Liver (tissue), 9 donors: ENCODE results near the gene CPLX4. TPM values are rescaled to one million over a fixed set of nuclear protein-coding genes. Genes with fewer than 3 reads are reported as not detected.

Source experiments
- DNase-seq: peaks from one replicate; pipeline ENCODE4 v3.0.0-alpha.2; 2017; ENCODE audit warnings: low spot score
- H3K27ac ChIP-seq, 2 donors: one replicate each; pipeline ENCODE4 v1.7.0; 2013; ENCODE audit warnings: inconsistent platforms in 2 of 2, low read length in 2 of 2, control low read depth in 1 of 2, low read depth in 1 of 2, mild to moderate bottlenecking in 1 of 2
- H3K27me3 ChIP-seq, 4 donors: one replicate each; pipeline versions ENCODE4 v1.6.1 to v1.7.0; 2013; ENCODE audit warnings: low read length in 3 of 4, inconsistent platforms in 1 of 4, mild to moderate bottlenecking in 1 of 4, moderate library complexity in 1 of 4; ENCODE audit not compliant: control insufficient read depth in 4 of 4, insufficient read depth in 4 of 4
- H3K36me3 ChIP-seq, 4 donors: one replicate each; pipeline versions ENCODE4 v1.6.1 to v1.7.0; 2013; ENCODE audit warnings: low read length in 3 of 4, mild to moderate bottlenecking in 3 of 4, low read depth in 1 of 4, moderate library complexity in 1 of 4; ENCODE audit not compliant: control insufficient read depth in 4 of 4, insufficient read depth in 3 of 4
- H3K4me1 ChIP-seq, 4 donors: one replicate each; pipeline versions ENCODE4 v1.6.1 to v1.7.0; 2013; ENCODE audit warnings: low read length in 3 of 4, mild to moderate bottlenecking in 3 of 4, moderate library complexity in 1 of 4; ENCODE audit not compliant: control insufficient read depth in 4 of 4, insufficient read depth in 4 of 4
- H3K4me3 ChIP-seq, 3 donors: one replicate each; pipeline versions ENCODE4 v1.6.1 to v1.7.0; 2013; ENCODE audit warnings: low read length in 3 of 3, control low read depth in 1 of 3, low read depth in 1 of 3, mild to moderate bottlenecking in 1 of 3
- H3K9ac ChIP-seq, 2 donors: one replicate each; pipeline ENCODE4 v1.7.0; 2013; ENCODE audit warnings: low read length in 2 of 2, mild to moderate bottlenecking in 2 of 2, moderate library complexity in 2 of 2, control low read depth in 1 of 2, low read depth in 1 of 2
- H3K9me3 ChIP-seq, 4 donors: one replicate each; pipeline versions ENCODE4 v1.6.1 to v1.7.0; 2013; ENCODE audit warnings: low read length in 3 of 4; ENCODE audit not compliant: control insufficient read depth in 4 of 4
- ATF3 ChIP-seq: IDR thresholded peaks from 2 replicates; pipeline ENCODE4 v1.6.1; 2016; ENCODE audit warnings: antibody characterized with exemption
- FOXA1 ChIP-seq: IDR thresholded peaks from 2 replicates; pipeline ENCODE4 v1.6.1; 2016; ENCODE audit warnings: antibody characterized with exemption
- FOXA2 ChIP-seq: IDR thresholded peaks from 2 replicates; pipeline ENCODE4 v1.6.1; 2016; ENCODE audit warnings: antibody characterized with exemption
- GABPA ChIP-seq, 2 donors: IDR thresholded peaks in 1 of 2; conservative IDR thresholded peaks in 1 of 2; 2 replicates each; pipeline ENCODE4 v1.6.1; 2016; ENCODE audit warnings: antibody characterized with exemption in 2 of 2, mild to moderate bottlenecking in 1 of 2, moderate library complexity in 1 of 2
- HNF4A ChIP-seq, 2 donors: conservative IDR thresholded peaks; 2 replicates each; pipeline ENCODE4 v1.6.1; 2016; ENCODE audit warnings: antibody characterized with exemption in 2 of 2, mild to moderate bottlenecking in 2 of 2
- HNF4G ChIP-seq: IDR thresholded peaks from 2 replicates; pipeline ENCODE4 v1.6.1; 2016; ENCODE audit warnings: antibody characterized with exemption
- JUND ChIP-seq, 2 donors: IDR thresholded peaks; 2 replicates each; pipeline ENCODE4 v1.6.1; 2016; ENCODE audit warnings: antibody characterized with exemption in 2 of 2
- MAX ChIP-seq: IDR thresholded peaks from 2 replicates; pipeline ENCODE4 v1.6.1; 2016; ENCODE audit warnings: antibody characterized with exemption
- NR2F2 ChIP-seq: IDR thresholded peaks from 2 replicates; pipeline ENCODE4 v1.6.1; 2016; ENCODE audit warnings: antibody characterized with exemption
- RAD21 ChIP-seq, 2 donors: IDR thresholded peaks; 2 replicates each; pipeline ENCODE4 v1.6.1; 2016; ENCODE audit warnings: antibody characterized with exemption in 2 of 2, mild to moderate bottlenecking in 2 of 2
- REST ChIP-seq: IDR thresholded peaks from 2 replicates; pipeline ENCODE4 v1.6.1; 2016; ENCODE audit warnings: antibody characterized with exemption, mild to moderate bottlenecking
- RXRA ChIP-seq, 2 donors: IDR thresholded peaks; 2 replicates each; pipeline ENCODE4 v1.6.1; 2017 to 2018; ENCODE audit warnings: antibody characterized with exemption in 2 of 2, mild to moderate bottlenecking in 1 of 2
- SP1 ChIP-seq: IDR thresholded peaks from 2 replicates; pipeline ENCODE4 v1.6.1; 2018; ENCODE audit warnings: antibody characterized with exemption, mild to moderate bottlenecking
- TAF1 ChIP-seq: conservative IDR thresholded peaks from 2 replicates; pipeline ENCODE4 v1.6.1; 2016; ENCODE audit warnings: antibody characterized with exemption, mild to moderate bottlenecking
- YY1 ChIP-seq: IDR thresholded peaks from 2 replicates; pipeline ENCODE4 v1.6.1; 2016; ENCODE audit warnings: antibody characterized with exemption, mild to moderate bottlenecking
- WGBS: extraction: QIAGEN DNeasy Blood & Tissue Kit; methylation state at CpG from one replicate; pipeline ENCODE4 v1.1.7; 2013; 5-methylcytosine and 5-hydroxymethylcytosine counted together
- polyA plus RNA-seq, 2 donors: library from polyadenylated mRNA; stranded (reverse) in 1 of 2; unstranded in 1 of 2; fragments of 200-250 nt in 1 of 2; fragments of >200 nt in 1 of 2; fragmentation: Nextera tagmentation in 1 of 2; extraction: Ambion mirVana in 1 of 2; gene quantifications; one replicate each; pipeline versions ENCODE4 v1.2.1 to v1.2.3, GENCODE V29; 2013 to 2015
- total RNA-seq, 2 donors: library from RNA; depleted of rRNA; stranded (reverse); fragments of >200 nt; gene quantifications; one replicate each; pipeline ENCODE4 v1.2.3, GENCODE V29; 2014
- donor health status: healthy.
- donor health status: healthy.
- donor health status: healthy.
- donor health status: healthy.
- donor health status: healthy.

The CPLX4 gene
- total and polyA plus RNA-seq, 4 donors, result not detected

- peak overlapping the region; percentile 97 to 98 for H3K27ac ChIP-seq
- H3K4me3 ChIP-seq, result peak overlapping the region; percentile 80 to 99 (median 90)
- no peak for TF ChIP-seq HNF4G
- no peak for TF ChIP-seq FOXA1
- TF ChIP-seq ATF3, result no peak
- TF ChIP-seq HNF4A (conservative IDR thresholded peaks at IDR 0.05), result no peak
- no peak for TF ChIP-seq FOXA2
- TF ChIP-seq GABPA (IDR thresholded peaks at IDR 0.05 in 1 of 2, conservative IDR thresholded peaks at IDR 0.05 in 1 of 2), result no peak
- no peaks in the 10 kb centered on the region for H3K27me3 ChIP-seq
- H3K4me1 ChIP-seq, result peaks cover 4 to 15% (median 7%) of the 10 kb centered on the region in 4 donors
- DNase-seq, result no peak
- peak overlapping the region; percentile 97 to 98 for H3K9ac ChIP-seq
- under 1% methylated on average over 8 of the region's 8 CpGs for WGBS
- H3K9me3 ChIP-seq, result no peaks in the 10 kb centered on the region
- H3K36me3 ChIP-seq, result peaks cover 0 to 24% (median 20%) of the 10 kb centered on the region in 4 donors
Observed at GRCh38 chr18:59358414-59358711, 39.9 kb upstream of the CPLX4 start.

- peak overlapping the region; percentile 97 to 98 for H3K27ac ChIP-seq
- DNase-seq, result no peak
- H3K9ac ChIP-seq, result peak overlapping the region; percentile 97 to 98
- no peaks in the 10 kb centered on the region for H3K27me3 ChIP-seq
- peaks cover 0 to 28% (median 24%) of the 10 kb centered on the region in 4 donors for H3K36me3 ChIP-seq
- WGBS, result 5% methylated on average over 4 of the region's 4 CpGs
- peak overlapping the region; percentile 80 to 99 (median 90) for H3K4me3 ChIP-seq
- H3K4me1 ChIP-seq, result peaks cover 4 to 15% (median 7%) of the 10 kb centered on the region in 4 donors
- TF ChIP-seq JUND (IDR thresholded peaks at IDR 0.05), result peak in 1 of 2 donors; percentile 14
- TF ChIP-seq MAX, result no peak
- TF ChIP-seq REST, result peak; percentile 9
- no peaks in the 10 kb centered on the region for H3K9me3 ChIP-seq
Observed at GRCh38 chr18:59357928-59358327, 39.5 kb upstream of the CPLX4 start.

- Histone ChIP-seq H3K27ac (no peak overlapping the region), H3K4me3 (no peak overlapping the region), H3K9ac (no peak overlapping the region), H3K27me3 (no peaks in the 10 kb centered on the region), H3K9me3 (no peaks in the 10 kb centered on the region), H3K36me3 (peaks cover 5 to 53% (median 50%) of the 10 kb centered on the region in 4 donors), H3K4me1 (peaks cover 4 to 12% (median 7%) of the 10 kb centered on the region in 4 donors)
- WGBS, result 93% methylated on average over 2 of the region's 2 CpGs
- DNase-seq, result no peak
- TF ChIP-seq ATF3 (no peak), RXRA (IDR thresholded peaks at IDR 0.05) (no peak), NR2F2 (no peak), RAD21 (IDR thresholded peaks at IDR 0.05) (no peak), TAF1 (no peak), YY1 (no peak), HNF4G (no peak), REST (no peak), SP1 (no peak), MAX (no peak)
Observed at GRCh38 chr18:59354731-59355130, 36.3 kb upstream of the CPLX4 start.
